KMS-11 (cell line): Measurements from ENCODE around the gene PLXDC2.

ENCODE experiments used
- H2AFZ ChIP-seq: fragments of 200-600 bp; sonication (generic); 2 replicates; pipeline ENCODE4 v1.6.1; 2016; ENCODE audit warnings: antibody characterized with exemption, mixed run types, low read depth
- H3K27ac ChIP-seq: fragments of 200-600 bp; sonication (generic); 2 replicates; pipeline ENCODE4 v1.6.1; 2016; ENCODE audit warnings: mild to moderate bottlenecking, mixed run types
- H3K27me3 ChIP-seq: fragments of 200-600 bp; sonication (generic); 2 replicates; pipeline ENCODE4 v1.6.1; 2017; ENCODE audit warnings: mild to moderate bottlenecking, low read depth, mixed run types, moderate library complexity; ENCODE audit not compliant: insufficient read depth
- H3K36me3 ChIP-seq: fragments of 200-600 bp; sonication (generic); 2 replicates; pipeline ENCODE4 v1.6.1; 2017; ENCODE audit warnings: mild to moderate bottlenecking, mixed run types; ENCODE audit not compliant: insufficient read depth
- H3K4me1 ChIP-seq: fragments of 200-600 bp; sonication (generic); 2 replicates; pipeline ENCODE4 v1.6.1; 2016; ENCODE audit warnings: mild to moderate bottlenecking, low read depth, mixed run types; ENCODE audit not compliant: poor library complexity, severe bottlenecking
- H3K4me2 ChIP-seq: fragments of 200-600 bp; sonication (generic); 2 replicates; pipeline ENCODE4 v1.7.0; 2016; ENCODE audit warnings: mild to moderate bottlenecking, mixed run types
- H3K4me3 ChIP-seq: fragments of 200-600 bp; sonication (generic); IDR thresholded peaks from 2 replicates; pipeline ENCODE4 v1.6.1; 2017; ENCODE audit warnings: low read depth, low read length, mixed read lengths; ENCODE audit not compliant: insufficient read depth
- H3K79me2 ChIP-seq: fragments of 200-600 bp; sonication (generic); 2 replicates; pipeline ENCODE4 v1.6.1; 2016; ENCODE audit warnings: low read depth, mixed run types; ENCODE audit not compliant: insufficient read depth
- H3K9ac ChIP-seq: fragments of 200-600 bp; sonication (generic); 2 replicates; pipeline ENCODE4 v1.6.1; 2016; ENCODE audit warnings: mild to moderate bottlenecking, mixed run types
- H4K20me1 ChIP-seq: fragments of 200-600 bp; sonication (generic); 2 replicates; pipeline ENCODE4 v1.6.1; 2016; ENCODE audit warnings: mild to moderate bottlenecking, mixed run types; ENCODE audit not compliant: insufficient read depth
- TF ChIP-seq, protein P1 (sequence below): fragments of 200-600 bp; sonication (generic); conservative IDR thresholded peaks from 2 replicates; pipeline ENCODE4 v1.6.1; 2017; ENCODE audit warnings: low read depth, mild to moderate bottlenecking, antibody characterized with exemption, low read length, moderate library complexity, mixed read lengths

The PLXDC2 gene

DNA sequence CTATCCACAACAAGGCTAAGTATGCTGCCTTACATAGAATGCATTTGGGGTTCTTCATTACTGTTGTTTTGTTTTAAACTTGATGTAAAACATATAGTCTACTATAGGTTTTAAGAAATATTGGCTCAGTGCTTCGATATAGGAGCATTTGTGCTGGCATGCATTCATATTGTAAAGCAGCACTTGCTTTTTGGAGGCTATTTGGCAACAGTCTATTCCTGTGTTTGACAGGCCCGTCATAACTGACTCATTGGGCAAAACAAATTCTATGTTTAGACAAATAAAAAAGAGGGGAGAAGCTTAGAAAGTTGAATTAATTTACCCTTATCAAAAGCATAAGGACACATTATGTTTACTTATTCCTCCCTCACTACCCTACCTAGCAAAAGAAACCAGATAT is 38.4 kb upstream of the PLXDC2 start:
- H3K27me3 ChIP-seq = no peaks in the 10 kb centered on the region
- H3K4me3 ChIP-seq = no peak overlapping the region
- no peaks in the 10 kb centered on the region for H3K4me1 ChIP-seq
- H3K4me2 ChIP-seq = no peak overlapping the region
- H3K36me3 ChIP-seq = no peaks in the 10 kb centered on the region
- H3K9ac ChIP-seq = no peak overlapping the region
- no peaks in the 10 kb centered on the region for H4K20me1 ChIP-seq
- H3K27ac ChIP-seq = no peak overlapping the region
- H2AFZ ChIP-seq = no peak overlapping the region
- TF ChIP-seq, protein P1, sequence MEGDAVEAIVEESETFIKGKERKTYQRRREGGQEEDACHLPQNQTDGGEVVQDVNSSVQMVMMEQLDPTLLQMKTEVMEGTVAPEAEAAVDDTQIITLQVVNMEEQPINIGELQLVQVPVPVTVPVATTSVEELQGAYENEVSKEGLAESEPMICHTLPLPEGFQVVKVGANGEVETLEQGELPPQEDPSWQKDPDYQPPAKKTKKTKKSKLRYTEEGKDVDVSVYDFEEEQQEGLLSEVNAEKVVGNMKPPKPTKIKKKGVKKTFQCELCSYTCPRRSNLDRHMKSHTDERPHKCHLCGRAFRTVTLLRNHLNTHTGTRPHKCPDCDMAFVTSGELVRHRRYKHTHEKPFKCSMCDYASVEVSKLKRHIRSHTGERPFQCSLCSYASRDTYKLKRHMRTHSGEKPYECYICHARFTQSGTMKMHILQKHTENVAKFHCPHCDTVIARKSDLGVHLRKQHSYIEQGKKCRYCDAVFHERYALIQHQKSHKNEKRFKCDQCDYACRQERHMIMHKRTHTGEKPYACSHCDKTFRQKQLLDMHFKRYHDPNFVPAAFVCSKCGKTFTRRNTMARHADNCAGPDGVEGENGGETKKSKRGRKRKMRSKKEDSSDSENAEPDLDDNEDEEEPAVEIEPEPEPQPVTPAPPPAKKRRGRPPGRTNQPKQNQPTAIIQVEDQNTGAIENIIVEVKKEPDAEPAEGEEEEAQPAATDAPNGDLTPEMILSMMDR = no peak
- no peaks in the 10 kb centered on the region for H3K79me2 ChIP-seq

DNA sequence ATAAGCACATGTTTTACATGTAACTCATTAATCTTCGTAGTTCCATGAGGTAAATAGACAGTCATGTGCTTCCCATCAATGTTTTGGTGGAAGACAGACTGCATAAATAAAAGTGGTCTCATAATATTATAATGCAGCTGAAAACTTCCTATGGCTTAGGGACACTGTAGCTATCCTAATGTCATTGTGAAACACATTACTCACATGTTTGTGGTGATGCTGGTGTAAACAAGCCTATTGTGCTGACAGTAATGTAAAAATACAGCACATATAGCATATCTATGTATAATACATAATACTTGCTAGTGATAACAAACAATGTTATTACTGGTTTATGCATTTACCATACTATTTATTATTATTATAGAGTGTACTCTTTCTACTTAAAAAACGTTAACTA is 37.2 kb upstream of the PLXDC2 start:
- Histone ChIP-seq H3K4me3 (no peak overlapping the region), H2AFZ (no peak overlapping the region)
- TF ChIP-seq, protein P1 = no peak

DNA sequence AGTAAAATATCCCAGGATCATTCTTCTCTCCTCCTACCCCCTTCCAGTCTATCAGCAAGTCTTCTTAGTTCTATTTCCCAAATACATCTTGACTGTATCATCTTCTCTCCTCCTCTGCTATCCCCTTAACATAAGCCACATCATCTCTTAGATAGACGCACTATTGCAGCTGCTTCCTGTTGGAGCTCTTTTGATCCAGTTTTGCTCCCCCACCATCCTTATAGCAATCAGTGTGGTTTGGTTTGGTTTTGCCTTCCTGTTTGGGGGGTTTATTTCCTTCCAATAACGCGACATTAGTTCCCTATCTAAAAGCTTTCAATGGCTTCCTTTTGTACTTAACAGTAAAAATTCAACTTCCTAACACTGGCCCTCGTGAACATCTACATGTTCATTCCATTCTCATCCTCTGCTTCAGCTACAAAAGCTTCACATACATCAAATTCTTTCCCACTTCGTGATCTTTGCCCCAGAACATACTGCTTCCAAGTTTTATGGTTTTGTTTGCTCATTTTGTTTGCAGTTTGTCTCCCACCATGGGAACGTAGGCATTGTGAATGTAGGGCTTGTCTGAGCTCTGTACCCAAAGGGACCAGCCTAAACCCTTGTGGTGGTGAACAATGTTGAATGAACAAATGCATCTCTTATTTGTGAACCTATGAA is 33.7 kb upstream of the PLXDC2 start:
- Histone ChIP-seq H3K4me2 (no peak overlapping the region), H3K79me2 (no peaks in the 10 kb centered on the region), H2AFZ (no peak overlapping the region), H4K20me1 (no peaks in the 10 kb centered on the region), H3K4me3 (no peak overlapping the region), H3K4me1 (peaks cover 1% of the 10 kb centered on the region), H3K9ac (no peak overlapping the region), H3K27me3 (no peaks in the 10 kb centered on the region), H3K27ac (no peak overlapping the region), H3K36me3 (no peaks in the 10 kb centered on the region)
- TF ChIP-seq, protein P1 = no peak

More for the DNA sequence above, 37.2 kb upstream of the PLXDC2 start:
- Histone ChIP-seq H3K27ac (no peak overlapping the region), H3K4me2 (no peak overlapping the region), H3K79me2 (no peaks in the 10 kb centered on the region), H3K9ac (no peak overlapping the region), H3K36me3 (no peaks in the 10 kb centered on the region), H4K20me1 (no peaks in the 10 kb centered on the region), H3K4me1 (no peaks in the 10 kb centered on the region), H3K27me3 (no peaks in the 10 kb centered on the region)

DNA sequence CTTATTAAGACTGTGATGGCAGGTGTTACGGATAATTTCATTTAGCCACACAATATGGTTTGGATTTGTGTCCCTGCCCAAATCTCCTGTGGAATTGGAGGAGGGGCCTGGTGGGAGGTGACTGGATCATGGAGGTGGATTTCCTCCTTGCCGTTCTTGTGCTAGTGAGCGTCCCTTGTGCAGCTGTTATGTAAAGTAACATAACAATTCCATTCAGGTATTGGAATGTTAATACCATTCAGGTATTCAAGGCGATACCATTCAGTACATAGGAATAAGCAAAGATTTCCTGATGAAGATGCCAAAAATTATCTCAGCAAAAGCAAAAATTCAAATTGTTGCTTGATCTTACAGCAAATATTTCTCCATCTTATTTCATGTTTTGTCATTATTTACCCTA is 32.5 kb upstream of the PLXDC2 start:
- Histone ChIP-seq H2AFZ (no peak overlapping the region), H3K4me3 (no peak overlapping the region), H3K9ac (no peak overlapping the region), H3K27me3 (no peaks in the 10 kb centered on the region), H4K20me1 (no peaks in the 10 kb centered on the region), H3K27ac (no peak overlapping the region), H3K4me2 (no peak overlapping the region), H3K4me1 (peaks cover 7% of the 10 kb centered on the region), H3K36me3 (no peaks in the 10 kb centered on the region), H3K79me2 (no peaks in the 10 kb centered on the region)
- TF ChIP-seq, protein P1 = no peak
